GM21825 (cell line): Measurements from ENCODE around the gene FADS2.

Experiments
- ATAC-seq: cut with Tn5 transposase; IDR thresholded peaks from one replicate; pipeline ENCODE4 v1.9.1; 2021; ENCODE audit warnings: mild to moderate bottlenecking, moderate library complexity; ENCODE audit not compliant: unreplicated experiment

Gene FADS2

DNA sequence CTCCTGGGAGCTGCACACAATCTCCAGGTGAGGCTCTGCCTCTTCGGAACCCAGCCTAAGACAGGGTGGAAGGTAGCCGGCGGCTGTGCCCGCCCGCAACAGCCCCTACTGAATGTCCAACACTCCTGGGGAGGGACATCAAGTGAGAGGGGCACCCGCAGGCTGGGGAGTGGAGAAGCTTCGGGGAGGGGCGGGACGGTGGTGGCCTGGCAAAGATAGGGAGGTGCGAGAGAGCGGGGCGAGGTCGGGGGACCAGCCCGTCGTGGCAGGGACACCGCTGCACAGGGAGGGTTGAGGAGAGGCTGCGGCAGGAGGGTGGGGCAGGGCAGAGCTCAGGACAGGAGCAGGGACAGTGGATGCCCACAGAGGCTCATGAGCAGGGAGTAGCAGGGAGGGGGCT, 72.2 kb downstream of the FADS2 start:
- ATAC-seq: no peak

- ATAC-seq: no peak
These were observed 73.3 kb downstream of the FADS2 start for GRCh38 chr11:61901397-61901796.

DNA sequence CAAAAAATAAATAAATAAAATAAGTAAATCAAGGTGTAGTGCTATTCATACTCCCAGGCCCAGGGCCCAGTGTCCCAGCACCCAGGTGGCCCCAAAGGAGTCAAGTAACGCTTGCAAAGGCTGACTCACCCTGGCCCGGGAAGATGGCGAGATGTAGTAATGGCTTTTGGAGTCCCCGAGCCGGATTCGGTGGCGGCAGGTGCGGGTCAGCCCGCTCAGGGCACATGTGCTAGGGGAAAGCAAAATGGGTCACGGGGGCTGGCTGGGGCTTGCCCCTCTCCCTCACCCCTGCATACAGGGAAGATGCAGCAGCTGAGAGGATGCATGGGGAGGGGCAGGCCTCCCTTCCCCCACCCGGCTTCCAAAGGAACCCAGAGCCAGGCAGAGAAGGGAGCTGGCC, 74.2 kb downstream of the FADS2 start:
- no peak for ATAC-seq

GRCh38 chr11:61903845-61904244, 75.7 kb downstream of the FADS2 start:
- ATAC-seq: no peak

- no peak for ATAC-seq
These were observed 76.5 kb downstream of the FADS2 start for GRCh38 chr11:61904539-61905048.

DNA sequence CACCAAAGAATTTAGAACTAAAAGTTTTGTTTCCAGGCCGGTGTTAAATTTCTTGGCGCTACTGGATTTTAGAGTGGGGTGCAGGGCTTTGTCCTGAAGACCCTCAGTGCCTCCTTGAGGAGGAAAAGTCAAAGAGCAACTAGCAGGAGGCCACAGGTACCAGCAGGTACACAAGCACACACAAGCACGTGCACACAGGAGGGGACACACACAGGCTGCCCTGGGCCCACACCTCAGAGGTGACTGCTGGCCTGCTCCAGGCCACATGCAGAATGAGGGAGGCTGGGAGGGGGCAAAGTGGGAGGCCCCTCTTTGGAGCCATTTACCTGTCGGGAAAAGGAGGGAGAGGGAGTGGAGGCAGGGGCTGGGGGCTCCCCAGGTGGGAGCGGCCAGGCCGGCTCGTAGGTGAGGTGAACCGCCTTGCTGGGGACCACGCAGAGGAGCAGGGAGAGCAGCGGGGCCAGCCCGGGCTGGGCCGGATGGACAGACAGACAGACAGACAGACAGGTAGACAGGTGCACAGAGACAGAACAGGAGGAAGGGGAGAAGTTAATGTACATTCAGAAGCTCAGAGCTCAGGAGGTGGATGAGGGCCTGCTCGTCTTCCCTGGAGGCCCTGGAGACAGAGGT, 77.1 kb downstream of the FADS2 start:
- ATAC-seq: no peak

- no peak for ATAC-seq
These were observed 77.9 kb downstream of the FADS2 start for GRCh38 chr11:61905801-61906521.

GRCh38 chr11:61906522-61906909, 78.4 kb downstream of the FADS2 start:
- ATAC-seq: no peak

DNA sequence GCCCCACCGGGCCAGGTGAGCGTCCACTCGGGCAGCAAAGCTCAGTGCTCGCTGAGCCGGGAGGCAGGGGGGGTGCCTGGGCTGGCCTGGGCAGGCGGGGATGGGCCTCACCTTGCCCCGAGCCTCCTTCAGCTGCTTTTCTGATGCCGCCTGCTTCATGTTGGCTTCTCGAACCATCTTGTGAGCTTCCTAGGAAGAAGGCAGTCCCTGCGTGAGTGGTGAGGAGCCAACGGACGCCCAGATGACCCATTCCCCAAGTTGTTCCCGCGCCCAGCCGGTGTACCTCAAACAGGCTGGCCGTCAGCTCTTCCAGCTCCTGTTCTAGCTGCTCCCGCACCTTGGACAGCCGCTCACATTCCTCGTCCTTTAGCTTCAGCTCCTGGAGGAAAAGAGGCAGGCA, 79.2 kb downstream of the FADS2 start:
- ATAC-seq: no peak

- ATAC-seq: no peak
These were observed 80.0 kb downstream of the FADS2 start for GRCh38 chr11:61907871-61908729.

- no peak for ATAC-seq
These were observed 80.7 kb downstream of the FADS2 start for GRCh38 chr11:61908730-61909316.

- no peak for ATAC-seq
These were observed 82.4 kb downstream of the FADS2 start for GRCh38 chr11:61910187-61911127.

GRCh38 chr11:61911128-61911700, 83.1 kb downstream of the FADS2 start:
- ATAC-seq: no peak

DNA sequence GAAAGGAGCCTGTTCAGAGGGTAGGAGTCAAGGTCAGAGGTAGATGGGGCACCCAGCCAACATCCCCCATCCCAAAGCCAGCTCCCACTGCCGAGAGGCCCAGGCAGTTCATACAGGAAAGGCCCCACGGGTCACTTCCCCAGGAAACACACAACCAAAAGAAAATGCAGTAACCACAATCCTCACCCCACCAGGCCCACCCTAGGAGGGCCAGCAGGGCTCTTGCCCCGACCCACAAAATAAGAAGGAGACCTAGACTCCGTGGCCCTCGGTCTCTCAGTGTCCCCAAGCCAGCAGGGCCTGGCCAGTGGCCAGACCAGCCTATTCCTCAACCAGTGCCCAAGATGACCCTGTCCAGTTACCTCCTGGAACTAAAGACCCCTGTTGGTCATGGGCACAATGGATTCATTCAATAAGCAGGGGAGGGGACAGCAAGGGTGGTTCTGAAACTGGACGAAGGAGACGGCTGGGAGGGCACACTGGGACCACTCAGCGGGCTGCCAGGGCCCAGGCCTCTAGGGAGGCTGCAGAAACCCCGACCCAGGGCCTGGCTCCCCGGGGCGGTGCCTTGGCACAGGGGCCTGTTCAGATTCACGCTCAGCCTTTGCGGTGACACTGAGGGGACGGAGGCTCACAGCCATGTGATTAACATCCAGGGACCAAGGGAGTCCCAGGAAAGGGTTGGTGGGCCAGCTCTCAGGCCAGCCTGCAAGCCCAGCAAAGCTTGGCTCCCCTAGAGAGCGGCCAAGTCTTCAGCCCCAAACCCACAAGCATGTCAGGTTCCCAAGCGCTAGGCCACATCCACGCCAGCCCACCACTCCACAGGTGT, 83.8 kb downstream of the FADS2 start:
- ATAC-seq: no peak

GRCh38 chr11:61912530-61912898, 84.4 kb downstream of the FADS2 start:
- ATAC-seq: no peak

DNA sequence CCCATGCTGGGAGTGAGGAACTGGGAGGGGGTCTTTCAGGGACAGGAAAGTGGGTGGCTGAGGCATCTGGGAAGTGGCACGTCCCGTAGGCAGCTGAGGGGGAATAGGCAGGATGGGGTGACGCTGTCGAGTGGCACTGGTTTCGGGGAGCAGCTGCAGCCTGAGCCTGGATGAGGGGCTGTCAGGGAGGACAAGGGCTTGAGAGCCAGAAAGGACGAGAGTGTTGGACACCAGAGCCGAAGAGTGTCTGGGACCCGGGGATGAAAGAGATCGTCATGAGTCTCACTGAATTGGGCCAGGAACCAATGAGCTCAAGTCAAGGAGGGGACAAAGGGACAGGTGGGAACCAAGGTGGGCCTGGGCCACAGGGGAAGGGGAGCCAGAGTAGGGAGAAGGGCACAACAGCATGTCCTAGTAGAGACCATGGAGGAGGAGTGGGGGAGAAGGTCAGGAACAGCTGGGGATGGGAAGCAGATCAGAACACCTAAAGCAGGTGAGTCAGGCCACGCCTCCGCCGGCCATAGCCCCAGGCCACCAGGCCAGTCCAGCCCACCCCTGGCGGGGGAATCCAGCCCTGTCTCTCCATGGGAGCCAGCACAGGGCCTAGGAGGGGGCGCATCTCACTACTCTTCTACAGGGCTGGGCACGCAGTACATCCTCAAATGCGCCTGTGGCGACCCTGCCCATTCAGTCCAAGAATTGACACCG, 85.0 kb downstream of the FADS2 start:
- no peak for ATAC-seq

DNA sequence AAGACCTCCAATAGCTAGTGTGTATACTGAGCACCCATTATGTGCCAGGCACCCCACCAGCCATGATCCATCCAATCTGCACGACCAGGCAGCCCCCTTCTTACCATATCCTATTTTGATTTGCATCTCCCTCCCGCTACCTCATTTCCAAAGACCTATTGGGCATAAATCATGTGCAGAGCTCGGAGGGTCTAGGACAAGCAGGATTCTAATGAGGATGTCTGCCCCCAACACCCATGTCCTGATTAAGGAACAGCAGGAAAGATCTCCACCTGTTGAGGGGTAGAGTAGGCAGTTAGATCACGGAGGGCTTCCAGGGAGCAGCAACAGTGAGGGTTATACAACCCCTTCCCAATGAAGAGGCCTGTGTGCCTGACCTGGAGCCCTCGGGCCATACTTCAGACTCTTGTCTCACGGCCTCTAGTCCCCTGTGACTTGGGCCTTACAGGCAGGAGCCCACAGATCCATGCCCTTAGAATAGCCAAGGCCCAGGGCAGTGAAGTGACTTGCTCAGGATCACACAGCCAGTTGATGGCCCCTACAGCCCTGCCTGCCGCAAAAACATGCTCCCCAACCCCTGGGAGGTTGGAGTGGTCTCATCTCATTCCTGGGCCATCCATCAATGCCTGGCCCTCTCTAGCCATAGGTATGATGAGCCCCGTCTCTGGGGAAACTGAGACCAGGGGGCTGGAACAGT, 85.7 kb downstream of the FADS2 start:
- no peak for ATAC-seq
